GM21737 (cell line): ENCODE data around the gene ZBTB18.

ENCODE experiments used
- ATAC-seq: cut with Tn5 transposase; IDR thresholded peaks from one replicate; pipeline ENCODE4 v1.9.1; 2021; ENCODE audit warnings: mild to moderate bottlenecking, moderate library complexity; ENCODE audit not compliant: unreplicated experiment

Gene ZBTB18

GRCh38 chr1:244060686-244061085, 9.6 kb downstream of the ZBTB18 start:
- no peak for ATAC-seq

- ATAC-seq, result no peak
Measured at GRCh38 chr1:244062156-244062725, 11.2 kb downstream of the ZBTB18 start.

GRCh38 chr1:244063498-244063897, 12.4 kb downstream of the ZBTB18 start:
- no peak for ATAC-seq

DNA sequence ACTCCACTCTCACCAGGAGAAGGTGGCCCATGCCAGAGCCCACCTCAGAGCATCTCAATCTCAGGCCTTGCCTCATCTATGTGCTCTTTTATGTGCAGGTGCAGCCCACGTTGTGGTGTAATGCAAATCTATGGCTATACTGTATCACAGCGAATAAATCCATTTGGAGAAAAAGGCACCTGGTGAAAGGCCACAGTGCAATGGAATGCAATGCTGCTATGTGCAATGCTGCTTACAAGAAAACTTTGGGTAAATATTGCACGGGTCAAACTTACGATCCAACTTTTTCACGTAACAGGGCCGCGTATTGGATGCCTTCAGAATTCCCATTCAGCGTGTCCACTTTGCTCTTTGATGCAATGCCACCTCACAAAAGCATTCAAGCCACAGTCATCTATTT, 13.5 kb downstream of the ZBTB18 start:
- no peak for ATAC-seq

- ATAC-seq, result no peak
Measured at GRCh38 chr1:244065063-244065793, 14.1 kb downstream of the ZBTB18 start.

DNA sequence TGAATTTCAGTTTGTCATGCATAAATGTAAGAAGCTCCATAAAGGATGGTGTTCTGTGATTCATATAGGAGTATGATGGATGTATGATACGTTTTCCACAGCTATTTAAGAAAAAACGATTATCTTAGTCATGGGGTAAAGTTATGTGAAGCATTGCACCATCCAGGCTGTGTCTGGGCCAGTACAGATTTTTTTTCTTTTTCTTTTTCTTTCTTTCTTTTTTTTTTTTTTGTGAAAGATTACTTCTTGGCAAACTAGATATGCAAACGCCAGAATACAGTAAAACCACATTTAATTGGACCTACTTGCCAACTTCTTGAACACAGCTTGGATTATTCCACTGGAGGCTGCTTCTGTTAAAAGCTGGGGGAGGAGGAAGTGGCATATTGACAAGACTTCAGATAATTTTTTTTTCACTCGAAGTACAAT, 14.9 kb downstream of the ZBTB18 start:
- ATAC-seq, result no peak

DNA sequence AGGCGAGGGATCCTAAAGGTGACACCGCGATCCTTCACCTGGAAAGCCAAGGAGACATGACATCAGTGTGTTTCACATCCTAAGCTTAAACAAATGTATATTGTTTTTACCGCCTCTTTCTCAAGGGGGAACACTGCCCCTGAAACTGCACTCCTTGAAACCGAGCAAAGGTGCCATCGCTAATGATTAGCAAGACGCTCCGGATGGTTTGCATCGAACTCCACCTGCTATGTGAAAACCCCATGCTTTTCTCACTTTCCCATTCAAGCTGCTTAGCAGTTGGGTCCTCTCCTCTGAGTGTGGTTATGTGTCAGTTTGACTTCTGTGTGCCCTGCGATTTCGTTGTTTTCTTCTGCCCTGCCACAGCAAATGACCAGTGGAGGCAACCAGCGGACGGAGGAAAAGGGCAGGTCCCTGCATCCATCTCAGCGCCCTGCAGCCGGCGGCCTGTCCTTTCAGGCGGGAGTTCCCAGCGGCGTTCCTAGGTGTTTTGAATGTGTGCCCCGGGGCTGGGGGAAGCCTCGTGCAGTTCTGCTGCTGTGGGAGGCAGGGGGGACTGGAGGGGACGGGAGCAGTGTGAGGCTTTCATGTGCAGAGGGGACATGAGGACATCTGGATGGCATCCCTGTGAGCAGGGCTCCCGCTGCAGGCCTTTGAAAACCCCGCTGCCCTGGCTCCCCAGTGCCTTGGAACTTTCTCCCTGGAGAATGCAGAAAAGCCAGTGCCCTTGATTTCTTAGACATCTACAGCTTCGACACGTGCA, 16.1 kb downstream of the ZBTB18 start:
- no peak for ATAC-seq

- ATAC-seq, result no peak
Measured at GRCh38 chr1:244067893-244068292, 16.8 kb downstream of the ZBTB18 start.

- no peak for ATAC-seq
Measured at GRCh38 chr1:244068567-244068966, 17.5 kb downstream of the ZBTB18 start.

- ATAC-seq, result no peak
Measured at GRCh38 chr1:244069326-244069898, 18.3 kb downstream of the ZBTB18 start.

- no peak for ATAC-seq
Measured at GRCh38 chr1:244074559-244075171, 23.6 kb downstream of the ZBTB18 start.

GRCh38 chr1:244075247-244075722, 24.2 kb downstream of the ZBTB18 start:
- no peak for ATAC-seq

DNA sequence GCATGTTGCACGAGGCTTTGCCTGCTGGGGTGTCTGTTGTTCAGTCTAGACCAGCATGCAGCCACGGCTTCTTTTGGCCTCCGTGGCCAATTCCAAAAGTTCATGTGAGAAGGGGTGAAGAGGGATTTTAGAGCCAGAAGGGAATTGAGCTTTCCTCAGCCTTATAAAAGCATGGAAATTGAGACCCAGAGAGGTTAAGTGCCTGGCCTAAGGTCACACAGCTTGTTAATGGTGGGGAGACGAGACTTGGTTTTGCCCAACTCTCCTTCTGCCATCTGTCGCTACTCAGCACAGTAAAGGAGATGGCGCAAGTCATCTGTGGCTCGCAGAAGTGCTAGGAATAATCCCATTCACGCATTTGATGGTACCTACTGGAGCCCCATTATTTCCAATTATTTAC, 25.7 kb downstream of the ZBTB18 start:
- ATAC-seq, result no peak

DNA sequence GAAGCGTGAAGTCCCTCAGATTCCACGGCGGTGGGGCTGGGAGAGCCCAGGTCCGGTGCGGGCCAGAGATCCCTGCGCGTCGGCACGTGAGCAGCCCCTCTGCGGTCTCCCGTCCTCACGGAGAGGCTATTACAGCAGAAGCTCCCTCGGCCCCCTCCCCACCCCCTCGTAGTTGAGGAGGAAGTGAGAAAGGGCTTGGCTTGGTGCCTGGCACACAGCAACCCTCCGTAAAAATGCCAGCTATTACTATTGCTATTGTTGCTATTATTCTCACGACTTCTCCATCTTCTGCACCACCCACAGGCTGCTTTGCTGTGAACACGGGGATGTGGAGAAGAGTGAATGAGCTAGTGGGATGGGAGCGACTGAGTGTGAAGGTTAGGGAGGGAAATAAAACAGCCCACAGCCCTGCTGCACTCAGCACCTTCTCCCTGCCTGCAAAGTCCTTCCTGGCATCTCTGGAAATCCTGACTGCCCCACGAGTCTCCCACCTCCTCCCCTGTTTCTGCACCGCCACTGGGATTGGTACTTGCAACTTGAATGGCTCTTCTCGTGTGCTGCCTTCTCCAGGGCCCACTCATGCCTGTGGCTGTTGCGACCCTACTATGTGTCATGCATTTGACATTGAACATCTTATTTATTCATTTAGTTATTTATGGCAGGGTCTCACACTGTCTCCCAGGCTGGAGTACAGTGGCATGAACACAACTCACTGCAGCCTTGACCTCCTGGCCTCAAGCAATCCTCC, 26.6 kb downstream of the ZBTB18 start:
- ATAC-seq, result no peak

- ATAC-seq, result no peak
Measured at GRCh38 chr1:244080343-244080929, 29.4 kb downstream of the ZBTB18 start.

GRCh38 chr1:244082969-244083368, 31.9 kb downstream of the ZBTB18 start:
- no peak for ATAC-seq

GRCh38 chr1:244083383-244083943, 32.4 kb downstream of the ZBTB18 start:
- ATAC-seq, result no peak

- no peak for ATAC-seq
Measured at GRCh38 chr1:244084763-244085162, 33.7 kb downstream of the ZBTB18 start.

DNA sequence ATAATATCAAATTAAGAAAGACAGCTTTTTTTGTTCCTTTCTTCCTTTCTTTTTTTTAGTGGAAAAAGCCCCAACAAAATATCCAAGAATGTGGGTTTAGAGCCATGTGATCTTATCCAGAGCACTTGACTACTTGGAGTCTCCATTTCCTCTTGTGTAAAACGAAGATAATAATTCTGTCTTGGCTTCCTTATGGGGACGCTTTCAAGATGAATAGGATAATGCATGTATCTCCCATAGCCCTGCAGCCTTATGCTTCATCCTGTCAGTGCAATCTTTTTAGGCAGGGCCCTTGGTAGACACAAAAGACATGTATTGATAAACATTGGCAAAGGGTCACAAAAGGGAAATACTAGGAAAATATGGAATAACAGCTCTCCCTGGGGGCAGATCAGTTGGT, 34.8 kb downstream of the ZBTB18 start:
- ATAC-seq, result no peak
